HG02642 (cell line): ENCODE data around the gene GSTT2B.
"Not testable (repeated sequence)": the region's sequence is repeated elsewhere in the genome, so short reads cannot be mapped to it uniquely, and the experiment has no call there.

Source experiments
- ATAC-seq: cut with Tn5 transposase; IDR thresholded peaks from one replicate; pipeline ENCODE4 v1.9.1; 2021; ENCODE audit warnings: mild to moderate bottlenecking; ENCODE audit not compliant: unreplicated experiment, poor library complexity

GSTT2B gene

DNA sequence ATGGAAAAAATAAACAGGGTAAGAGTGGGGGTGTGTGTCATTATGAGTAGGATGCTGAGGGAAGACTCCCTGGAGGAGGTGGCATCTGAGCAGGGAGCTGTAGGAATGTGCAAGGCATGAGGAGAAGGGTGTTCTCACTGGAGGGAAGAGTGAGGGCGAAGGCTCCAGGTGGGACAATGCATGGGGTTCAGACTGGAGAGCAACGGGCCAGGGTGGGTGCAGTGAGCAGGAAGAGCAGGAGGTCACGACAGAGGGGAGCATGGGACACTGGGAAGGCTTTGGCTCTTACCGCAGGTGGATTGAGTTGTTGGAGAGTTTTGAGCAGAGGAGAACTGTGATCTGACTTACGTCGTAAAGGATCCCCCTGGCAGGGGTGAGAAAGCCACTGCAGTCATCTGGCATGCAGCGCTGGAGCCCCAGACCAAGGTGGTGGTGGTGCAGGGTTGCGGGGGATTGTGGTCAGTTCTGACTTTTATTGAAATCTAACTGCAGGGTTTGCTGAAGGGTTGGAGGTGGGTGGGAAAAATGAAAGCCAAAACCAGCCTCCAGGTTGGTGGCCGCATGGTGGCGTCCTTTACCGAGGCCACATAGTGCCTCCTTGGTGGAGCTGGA is 8.1 kb downstream of the GSTT2B start:
- not testable (repeated sequence) for ATAC-seq

DNA sequence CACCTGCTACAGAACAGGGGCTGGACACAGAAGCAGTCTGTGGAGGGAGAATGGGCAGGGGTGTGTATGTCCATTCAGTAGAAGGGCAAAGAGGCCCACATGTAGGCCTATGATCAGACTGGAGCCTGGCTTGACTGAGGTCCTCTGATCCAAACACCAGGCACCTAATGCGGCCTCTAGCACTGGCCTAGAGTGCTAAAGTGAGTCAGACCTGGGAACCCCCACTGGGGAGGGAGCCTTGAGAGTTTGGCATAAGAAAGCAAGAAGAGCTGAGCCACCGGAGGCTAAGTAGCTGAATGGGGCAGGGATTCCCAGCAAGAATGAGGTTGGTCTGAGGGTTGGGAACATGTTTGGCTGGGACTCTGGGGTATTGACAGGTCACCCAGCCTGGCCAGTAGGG is 9.6 kb downstream of the GSTT2B start:
- not testable (repeated sequence) for ATAC-seq

DNA sequence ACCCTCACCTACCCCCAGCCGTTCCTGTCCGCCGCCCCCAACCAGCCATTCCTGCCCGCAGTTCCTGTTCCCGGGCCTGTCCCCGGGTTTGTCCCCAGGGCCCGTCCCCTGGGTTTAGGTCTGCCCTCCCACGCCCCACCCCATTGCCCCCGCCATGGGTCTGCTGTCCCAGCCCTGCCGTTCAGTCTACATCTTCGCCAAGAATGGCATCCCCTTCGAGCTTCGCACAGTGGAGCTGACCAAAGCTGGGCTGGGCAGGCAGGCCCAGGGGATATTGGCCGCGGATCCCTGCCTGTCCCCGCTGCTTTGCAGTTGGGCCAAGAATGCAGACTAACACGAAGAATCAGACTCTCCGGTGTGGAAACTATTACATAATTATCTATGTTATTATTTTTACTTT is 11.2 kb downstream of the GSTT2B start:
- ATAC-seq: not testable (repeated sequence)

DNA sequence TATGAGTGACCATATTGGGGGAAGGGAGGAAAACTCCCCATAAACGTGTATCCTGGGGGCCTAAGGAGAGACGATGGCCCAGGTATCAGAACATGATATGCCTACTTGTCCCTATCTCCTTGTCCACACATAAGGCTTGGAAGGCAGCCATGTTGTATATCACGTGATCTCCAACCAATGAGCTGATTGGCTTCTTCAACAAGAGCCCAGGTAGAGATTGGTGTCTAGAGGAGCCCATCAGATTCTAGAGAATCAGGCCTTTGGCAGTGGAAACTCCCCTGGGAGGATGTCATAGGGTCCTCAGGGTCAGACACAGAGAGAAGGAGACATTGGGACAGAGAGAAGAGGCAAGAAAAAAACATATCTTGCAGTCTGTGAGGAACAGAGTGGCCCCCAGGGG is 13.6 kb downstream of the GSTT2B start:
- not testable (repeated sequence) for ATAC-seq

- not testable (repeated sequence) for ATAC-seq
Measured at GRCh38 chr22:23940166-23940565, 20.8 kb downstream of the GSTT2B start.

DNA sequence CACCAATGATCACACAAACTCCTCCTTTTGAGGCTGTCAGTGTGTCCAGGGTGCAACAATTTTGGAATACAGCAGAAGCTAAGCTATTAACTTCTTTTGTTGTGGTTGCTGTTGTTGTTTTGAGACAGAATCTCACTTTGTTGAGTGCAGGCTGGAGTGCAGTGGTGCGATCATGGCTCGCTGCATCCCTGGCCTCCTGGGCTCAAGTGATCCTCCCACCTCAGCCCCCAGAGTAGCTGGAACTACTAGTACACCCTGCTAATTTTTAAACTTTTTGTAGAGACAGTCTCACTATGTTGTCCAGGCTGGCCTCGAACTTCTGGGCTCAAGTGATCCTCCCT is 22.0 kb downstream of the GSTT2B start:
- no peak for ATAC-seq

GRCh38 chr22:23938328-23939016 is 22.5 kb downstream of the GSTT2B start:
- no peak for ATAC-seq

- no peak for ATAC-seq
Measured at GRCh38 chr22:23926561-23926960, 34.4 kb downstream of the GSTT2B start.

- ATAC-seq: no peak
Measured at GRCh38 chr22:23925020-23925606, 35.9 kb downstream of the GSTT2B start.

- no peak for ATAC-seq
Measured at GRCh38 chr22:23922921-23923320, 38.1 kb downstream of the GSTT2B start.

- not testable (repeated sequence) for ATAC-seq
Measured at GRCh38 chr22:23921586-23922201, 39.3 kb downstream of the GSTT2B start.

- not testable (repeated sequence) for ATAC-seq
Measured at GRCh38 chr22:23920267-23920611, 40.8 kb downstream of the GSTT2B start.

DNA sequence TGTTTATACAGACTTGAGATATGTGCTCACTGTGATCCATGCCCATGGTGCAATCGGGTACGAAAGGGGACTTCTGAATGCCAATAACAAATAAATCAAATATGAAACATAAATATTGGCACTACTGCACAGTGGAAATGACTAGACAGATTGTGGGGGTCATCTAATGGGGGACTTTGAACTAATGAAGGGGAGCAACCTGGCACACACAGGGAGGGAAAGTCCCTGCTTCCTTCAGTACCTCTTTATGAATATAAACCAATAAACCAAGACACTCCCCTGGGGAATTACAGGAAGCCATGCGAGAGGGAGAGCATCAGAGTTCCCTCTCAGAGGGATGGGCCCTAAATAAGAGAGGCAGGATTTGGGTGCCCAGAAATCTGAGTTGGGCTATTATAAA is 45.7 kb downstream of the GSTT2B start:
- no peak for ATAC-seq

DNA sequence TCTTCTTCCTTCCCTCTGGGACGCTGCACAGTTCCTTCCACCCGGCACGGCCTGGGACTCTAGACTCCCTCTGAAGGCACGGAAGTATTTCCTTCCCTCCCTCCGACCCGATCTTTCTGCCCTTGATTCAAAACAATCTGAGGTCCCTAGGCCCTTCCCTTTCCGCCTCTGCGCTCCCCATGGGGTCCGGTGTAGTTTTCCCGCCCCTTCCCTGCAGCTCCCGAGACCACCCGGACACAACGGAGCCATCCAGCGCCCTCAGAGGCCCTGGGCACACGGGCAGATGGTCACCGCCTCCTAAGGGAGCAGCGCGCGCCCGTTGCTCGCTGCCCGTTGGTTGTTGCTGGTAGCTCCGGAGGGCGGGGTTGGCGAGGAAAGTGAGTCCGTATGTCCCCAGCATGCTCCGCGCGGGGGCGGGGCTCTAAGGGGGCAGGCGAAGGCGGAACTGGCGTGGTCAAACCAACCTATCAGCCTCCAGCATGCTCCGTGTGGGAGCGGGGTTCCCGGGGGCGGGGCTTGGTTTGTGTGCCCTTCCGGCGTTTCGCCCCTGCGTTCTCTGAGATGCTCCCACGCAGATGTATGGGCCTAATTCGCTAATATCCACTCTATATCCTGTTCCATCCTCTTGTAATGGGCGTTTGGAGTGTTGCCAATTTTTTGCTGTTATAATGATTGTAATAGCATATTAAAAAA is 47.2 kb downstream of the GSTT2B start:
- peak; percentile 96 for ATAC-seq

- no peak for ATAC-seq
Measured at GRCh38 chr22:23913306-23913660, 47.7 kb downstream of the GSTT2B start.

- ATAC-seq: no peak
Measured at GRCh38 chr22:23912293-23912903, 48.6 kb downstream of the GSTT2B start.

GRCh38 chr22:23911318-23911980 is 49.5 kb downstream of the GSTT2B start:
- ATAC-seq: no peak

- ATAC-seq: no peak
Measured at GRCh38 chr22:23910496-23911190, 50.4 kb downstream of the GSTT2B start.

DNA sequence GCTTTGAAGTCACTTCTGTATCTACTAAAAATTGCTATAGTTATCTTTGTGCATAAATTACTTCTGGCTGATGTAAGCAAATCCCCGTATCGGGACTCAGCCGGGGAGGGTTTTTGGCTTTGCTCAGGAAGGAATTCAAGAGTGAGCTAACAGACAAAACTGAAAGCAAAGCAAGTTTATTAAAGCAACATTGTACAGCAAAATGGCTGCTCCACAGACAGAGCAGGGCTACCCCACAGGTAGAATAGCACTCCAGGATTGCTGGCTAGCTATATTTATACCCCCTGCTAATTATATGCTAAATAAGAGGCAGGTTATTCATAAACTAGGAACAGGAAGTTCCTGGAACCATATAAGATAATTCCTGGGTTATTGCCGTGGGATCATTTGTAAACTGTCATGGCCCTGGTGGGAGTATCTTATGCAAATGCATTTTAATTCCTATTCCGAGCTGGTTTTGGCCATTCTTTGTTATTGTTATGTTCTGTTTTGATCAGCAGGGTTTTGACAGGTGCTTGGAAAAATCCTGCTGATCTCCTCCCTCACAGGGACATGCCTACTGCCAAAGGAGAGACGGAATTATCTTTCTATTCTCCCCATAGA is 51.6 kb downstream of the GSTT2B start:
- no peak for ATAC-seq
